ENCODE data around the gene TEAD2.

GRCh38 chr19:49395581-49396407 is 33.6 kb upstream of the TEAD2 start:
- TF ChIP-seq CTCF (IDR thresholded peaks at IDR 0.05; ENCODE audit: poor library complexity, severe bottlenecking) (no peak), EZH2 (IDR thresholded peaks at IDR 0.05; ENCODE audit: borderline replicate concordance, insufficient read depth, low read length, poor library complexity, severe bottlenecking) (no peak), SMC3 (conservative IDR thresholded peaks at IDR 0.05; ENCODE audit: poor library complexity) (no peak)

Measured in neural cell (in vitro differentiated cells).